ENCODE results near the gene DAPK2.

The DAPK2 gene

GRCh38 chr15:63864186-63864585 lies 182.1 kb downstream of the DAPK2 start:
- FAIRE-seq (no peak), DNase-seq (ENCODE audit: insufficient read length, low spot score) (no peak)
- TF ChIP-seq, protein P1, sequence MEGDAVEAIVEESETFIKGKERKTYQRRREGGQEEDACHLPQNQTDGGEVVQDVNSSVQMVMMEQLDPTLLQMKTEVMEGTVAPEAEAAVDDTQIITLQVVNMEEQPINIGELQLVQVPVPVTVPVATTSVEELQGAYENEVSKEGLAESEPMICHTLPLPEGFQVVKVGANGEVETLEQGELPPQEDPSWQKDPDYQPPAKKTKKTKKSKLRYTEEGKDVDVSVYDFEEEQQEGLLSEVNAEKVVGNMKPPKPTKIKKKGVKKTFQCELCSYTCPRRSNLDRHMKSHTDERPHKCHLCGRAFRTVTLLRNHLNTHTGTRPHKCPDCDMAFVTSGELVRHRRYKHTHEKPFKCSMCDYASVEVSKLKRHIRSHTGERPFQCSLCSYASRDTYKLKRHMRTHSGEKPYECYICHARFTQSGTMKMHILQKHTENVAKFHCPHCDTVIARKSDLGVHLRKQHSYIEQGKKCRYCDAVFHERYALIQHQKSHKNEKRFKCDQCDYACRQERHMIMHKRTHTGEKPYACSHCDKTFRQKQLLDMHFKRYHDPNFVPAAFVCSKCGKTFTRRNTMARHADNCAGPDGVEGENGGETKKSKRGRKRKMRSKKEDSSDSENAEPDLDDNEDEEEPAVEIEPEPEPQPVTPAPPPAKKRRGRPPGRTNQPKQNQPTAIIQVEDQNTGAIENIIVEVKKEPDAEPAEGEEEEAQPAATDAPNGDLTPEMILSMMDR (IDR thresholded peaks at IDR 0.05; ENCODE audit: insufficient read depth, missing control alignments) = no peak

DNA sequence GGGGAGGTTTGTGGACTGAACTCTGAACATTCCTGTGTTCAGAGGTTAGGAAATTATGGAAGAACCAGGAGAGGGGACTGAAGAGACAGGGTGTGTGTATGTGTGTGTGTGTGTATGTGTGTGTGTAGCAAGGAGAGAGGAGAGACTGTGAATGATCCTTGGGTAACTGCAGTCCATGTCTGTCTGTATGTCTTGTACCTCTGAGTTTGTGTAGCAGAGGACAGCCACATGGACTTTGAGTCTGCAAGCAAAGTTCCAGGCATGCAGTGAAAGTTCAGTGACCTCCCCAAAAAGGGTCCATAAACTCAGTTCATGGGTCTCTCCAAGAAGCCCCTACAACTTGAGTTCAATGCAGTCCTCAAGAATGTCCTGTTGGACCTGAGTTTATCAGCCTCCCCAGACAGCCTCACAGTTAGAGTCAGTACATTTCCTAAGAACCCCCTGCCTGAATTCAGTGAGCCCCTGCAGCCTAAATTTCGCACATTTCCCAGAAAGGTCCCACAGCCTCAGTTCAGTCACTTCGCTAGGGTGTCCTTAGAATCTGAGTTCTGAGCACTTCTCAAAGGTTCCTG lies 184.3 kb downstream of the DAPK2 start:
- no peak for DNase-seq (ENCODE audit: insufficient read length, low spot score)
- TF ChIP-seq, protein P1 (IDR thresholded peaks at IDR 0.05; ENCODE audit: insufficient read depth, missing control alignments) = no peak
- no peak for FAIRE-seq

DNA sequence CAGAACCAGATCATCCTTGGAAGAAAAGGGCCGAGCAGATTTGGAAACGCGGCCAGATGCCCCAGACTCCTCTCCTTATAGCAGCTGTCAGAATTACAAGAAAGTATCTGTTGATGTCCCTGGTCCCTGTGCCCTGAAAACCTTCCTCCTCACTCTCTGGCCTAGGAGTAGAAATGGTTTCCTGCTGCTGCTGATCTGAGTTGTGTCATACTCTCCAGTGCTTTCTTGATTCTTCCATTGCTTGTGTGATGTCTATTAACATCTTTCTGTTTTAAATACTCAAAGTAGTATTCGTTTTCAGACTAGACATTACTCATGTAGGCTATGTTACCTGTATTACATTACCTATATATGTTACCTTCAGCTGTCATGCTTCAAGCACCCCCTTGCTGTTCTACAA lies 185.7 kb downstream of the DAPK2 start:
- TF ChIP-seq, protein P1 (IDR thresholded peaks at IDR 0.05; ENCODE audit: insufficient read depth, missing control alignments) = no peak
- no peak for DNase-seq (ENCODE audit: insufficient read length, low spot score)

DNA sequence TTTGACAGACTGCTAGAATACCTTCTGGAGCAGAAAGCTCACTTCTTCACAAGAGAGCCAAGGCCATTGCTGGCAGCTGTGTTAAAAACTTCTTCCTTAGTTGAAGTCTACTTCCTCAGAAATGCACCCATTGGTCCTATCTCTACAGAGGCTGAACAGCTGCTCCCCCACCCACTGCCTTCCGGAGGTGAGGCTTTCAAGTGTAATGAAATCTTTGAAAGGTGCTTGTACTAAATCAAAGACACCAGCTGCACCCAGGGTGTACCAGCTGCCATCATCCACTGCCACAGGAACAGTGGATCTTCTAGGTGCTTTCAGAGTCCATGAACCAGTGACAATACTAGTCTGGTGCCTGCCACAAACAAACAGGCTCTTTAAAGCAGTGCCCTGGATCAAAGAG lies 186.1 kb downstream of the DAPK2 start:
- no peak for DNase-seq (ENCODE audit: insufficient read length, low spot score)
- no peak for FAIRE-seq
- TF ChIP-seq, protein P1 (IDR thresholded peaks at IDR 0.05; ENCODE audit: insufficient read depth, missing control alignments) = no peak

More for the DNA sequence above, 185.7 kb downstream of the DAPK2 start:
- FAIRE-seq = no peak

DNA sequence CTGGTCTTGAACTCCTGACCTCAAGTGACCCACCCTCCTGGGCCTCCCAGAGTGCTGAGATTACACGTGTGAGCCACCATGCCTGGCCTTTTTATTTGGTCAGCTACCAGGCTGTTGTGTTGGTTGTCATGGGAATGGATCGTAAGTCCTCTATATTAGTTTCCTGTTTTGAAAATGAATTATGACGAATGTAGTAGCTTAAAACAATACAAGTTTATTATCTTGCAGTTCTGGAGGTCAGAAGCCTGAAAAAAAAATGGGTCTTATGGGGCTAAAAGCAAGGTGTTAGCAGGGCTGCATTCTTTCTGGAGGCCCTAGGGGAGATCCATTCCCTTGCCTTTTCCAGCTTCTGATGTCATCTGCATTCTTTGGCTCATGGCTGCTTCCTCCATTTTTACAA lies 187.4 kb downstream of the DAPK2 start:
- TF ChIP-seq, protein P1 (IDR thresholded peaks at IDR 0.05; ENCODE audit: insufficient read depth, missing control alignments) = no peak
- FAIRE-seq (no peak), DNase-seq (ENCODE audit: insufficient read length, low spot score) (no peak)

- TF ChIP-seq, protein P1 (IDR thresholded peaks at IDR 0.05; ENCODE audit: insufficient read depth, missing control alignments) = no peak
- DNase-seq (ENCODE audit: insufficient read length, low spot score) (no peak), FAIRE-seq (no peak)
Measured at GRCh38 chr15:63858448-63858847, 187.8 kb downstream of the DAPK2 start.

GRCh38 chr15:63857461-63857856 lies 188.8 kb downstream of the DAPK2 start:
- TF ChIP-seq, protein P1 (IDR thresholded peaks at IDR 0.05; ENCODE audit: insufficient read depth, missing control alignments) = no peak
- DNase-seq (ENCODE audit: insufficient read length, low spot score) (no peak), FAIRE-seq (no peak)
